Endothelial cell of umbilical vein (primary cell): Measurements from ENCODE around the gene ZDBF2. TPM values are rescaled to one million over a fixed set of nuclear protein-coding genes. Genes with fewer than 3 reads are reported as not detected.

ENCODE experiments used
- BruUV-seq: library from RNA; stranded (reverse); fragments of 400-500 nt; replicated peaks from 2 replicates; lab custom pipeline; 2021; lab: Mats Ljungman, UMichigan
- CTCF ChIA-PET: fragments of 300-600, 350-600 bp; sonication (Branson Sonifier 250); formaldehyde crosslinking; loops from one replicate; lab custom pipeline; 2021; ENCODE audit warnings: antibody characterized with exemption, inconsistent platforms; lab: Charles Lee
- POLR2A ChIA-PET: fragments of 300-600, 350-600 bp; sonication (Branson Sonifier 250); formaldehyde crosslinking; loops from one replicate; lab custom pipeline; 2021; ENCODE audit warnings: antibody characterized with exemption, inconsistent platforms; lab: Charles Lee
- DNase-seq: peaks from one replicate; pipeline ENCODE4 v3.0.0-alpha.2; 2011; ENCODE audit warnings: low read depth, low spot score
- FAIRE-seq: peaks from 2 replicates; lab custom pipeline; 2011; peaks lifted over from hg19 to GRCh38; lab: Jason Lieb, UNC
- H2AFZ ChIP-seq: 2 replicates; pipeline ENCODE4 v1.6.0; 2012; ENCODE audit warnings: low read depth, low read length, control low read depth, inconsistent platforms
- H3K27ac ChIP-seq: 2 replicates; pipeline ENCODE4 v1.5.1; 2011; ENCODE audit warnings: low read depth, mild to moderate bottlenecking, control low read depth, low read length, moderate library complexity; ENCODE audit not compliant: insufficient read depth
- H3K27me3 ChIP-seq, 2 experiments: 2 replicates each; pipeline versions ENCODE4 v1.6.0 to v1.6.1; 2011; ENCODE audit warnings: low read length in 2 of 2, mixed read lengths in 1 of 2; ENCODE audit not compliant: control insufficient read depth in 2 of 2, insufficient read depth in 2 of 2
- H3K36me3 ChIP-seq, 2 experiments: 2 replicates in 1 of 2; 3 replicates in 1 of 2; pipeline ENCODE4 v1.5.1; 2011; ENCODE audit warnings: low read length in 2 of 2, mild to moderate bottlenecking in 1 of 2, moderate library complexity in 1 of 2; ENCODE audit not compliant: control insufficient read depth in 2 of 2, insufficient read depth in 2 of 2; ENCODE audit errors: extremely low read depth in 1 of 2
- H3K4me1 ChIP-seq: 3 replicates; pipeline ENCODE4 v1.5.1; 2011; ENCODE audit warnings: mild to moderate bottlenecking, low read length; ENCODE audit not compliant: control insufficient read depth, insufficient read depth; ENCODE audit errors: extremely low read depth
- H3K4me2 ChIP-seq: 2 replicates; pipeline ENCODE4 v1.6.1; 2011; ENCODE audit warnings: low read length, control low read depth, mixed read lengths; ENCODE audit not compliant: insufficient read depth
- H3K4me3 ChIP-seq, 3 experiments: fragments of 200-600 bp in 1 of 3; sonication (generic), shearing (Covaris generic) in 1 of 3; replicated peaks in 1 of 3; 2 replicates each; pipeline ENCODE4 v1.5.1; 2011 to 2016; ENCODE audit warnings: control low read depth in 3 of 3, low read length in 3 of 3, mild to moderate bottlenecking in 2 of 3, inconsistent platforms in 1 of 3, low read depth in 1 of 3, moderate library complexity in 1 of 3; ENCODE audit not compliant: insufficient read depth in 1 of 3
- H3K79me2 ChIP-seq: 2 replicates; pipeline ENCODE4 v1.6.0; 2012; ENCODE audit warnings: low read length, inconsistent platforms; ENCODE audit not compliant: control insufficient read depth, insufficient read depth
- H3K9ac ChIP-seq: replicated peaks from 2 replicates; pipeline ENCODE3; 2011; ENCODE audit warnings: low read length, control low read depth; ENCODE audit not compliant: insufficient read depth; ENCODE audit errors: extremely low read depth
- H3K9me1 ChIP-seq: replicated peaks from 3 replicates; pipeline ENCODE4 v1.6.0; 2011; ENCODE audit warnings: mild to moderate bottlenecking, low read length; ENCODE audit not compliant: control insufficient read depth, insufficient read depth; ENCODE audit errors: extremely low read depth
- H3K9me3 ChIP-seq: replicated peaks from 2 replicates; pipeline ENCODE4 v1.5.1; 2012; ENCODE audit warnings: low read length, inconsistent platforms; ENCODE audit not compliant: control insufficient read depth, insufficient read depth
- H4K20me1 ChIP-seq: replicated peaks from 2 replicates; pipeline ENCODE3; 2011; ENCODE audit warnings: mild to moderate bottlenecking, low read length; ENCODE audit not compliant: control insufficient read depth, insufficient read depth; ENCODE audit errors: extremely low read depth
- CTCF ChIP-seq, 2 donors: IDR thresholded peaks; 1 replicate in 1 of 2; 2 replicates in 1 of 2; pipeline ENCODE4 v1.5.1; 2011; ENCODE audit warnings: low read length in 2 of 2, mild to moderate bottlenecking in 2 of 2, moderate library complexity in 2 of 2, control low read depth in 1 of 2, inconsistent platforms in 1 of 2, low read depth in 1 of 2; ENCODE audit not compliant: insufficient read depth in 1 of 2; ENCODE audit errors: extremely low read depth in 1 of 2
- EZH2 ChIP-seq: IDR thresholded peaks from 2 replicates; pipeline ENCODE4 v1.6.1; 2012; ENCODE audit warnings: borderline replicate concordance, low read depth, mild to moderate bottlenecking, moderate library complexity, low read length, inconsistent platforms; ENCODE audit not compliant: severe bottlenecking
- FOS ChIP-seq: IDR thresholded peaks from 2 replicates; pipeline ENCODE4 v1.6.1; 2011; ENCODE audit warnings: mild to moderate bottlenecking, low read length, moderate library complexity, borderline replicate concordance; ENCODE audit not compliant: insufficient read depth
- GATA2 ChIP-seq: IDR thresholded peaks from 2 replicates; pipeline ENCODE4 v1.7.0; 2011; ENCODE audit warnings: low read depth, mild to moderate bottlenecking, moderate library complexity, mixed read lengths, low read length; ENCODE audit not compliant: insufficient read length, insufficient read depth
- JUN ChIP-seq: IDR thresholded peaks from 2 replicates; pipeline ENCODE4 v1.6.1; 2011; ENCODE audit warnings: borderline replicate concordance, low read depth; ENCODE audit not compliant: insufficient read length, insufficient read depth
- MAX ChIP-seq: IDR thresholded peaks from 2 replicates; pipeline ENCODE4 v1.6.1; 2011; ENCODE audit not compliant: insufficient read depth, insufficient read length
- MYC ChIP-seq: IDR thresholded peaks from one replicate; pipeline ENCODE4 v1.6.1; 2011; ENCODE audit warnings: mild to moderate bottlenecking, low read depth, low read length
- POLR2A ChIP-seq: IDR thresholded peaks from 2 replicates; pipeline ENCODE4 v1.6.1; 2012; ENCODE audit warnings: low read depth, mild to moderate bottlenecking, control low read depth, low read length
- POLR2AphosphoS5 ChIP-seq: IDR thresholded peaks from 2 replicates; pipeline ENCODE4 v1.6.1; 2012; ENCODE audit warnings: low read depth, mild to moderate bottlenecking, control low read depth, low read length, moderate library complexity; ENCODE audit not compliant: insufficient read depth
- dilution Hi-C: fragments of 300-500 bp; cut with MboI; formaldehyde crosslinking; loops from one replicate; pipeline ENCODE4 v1.15.0; 2019; ENCODE audit warnings: low sequenced_read_pairs; ENCODE audit not compliant: extremely low pct_ligation_motif_present
- intact Hi-C: fragments of 100-400 bp; cut with micrococcal nuclease; formaldehyde crosslinking; loops from one replicate; pipeline ENCODE4 v1.10.0; 2022
- polyA plus RNA-seq, 4 experiments: library from polyadenylated mRNA; depleted of rRNA in 3 of 4; stranded (reverse) in 3 of 4; unstranded in 1 of 4; fragments of >200 nt; gene quantifications; 2 replicates each; pipeline versions ENCODE4 v1.2.1 to v1.2.3, GENCODE V29; 2011 to 2012; ENCODE audit warnings: missing spikeins in 1 of 4
- total RNA-seq: library from RNA; stranded (reverse); gene quantifications from 2 replicates; pipeline ENCODE4 v1.2.3, GENCODE V29; 2021

The ZDBF2 gene
- total and polyA plus RNA-seq, 2 donors (not counting 3 experiments of a cell fraction or from before 2014, with no cell fraction given): 1.3 to 9.6 TPM

GRCh38 chr2:206267567-206267966, 6.9 kb upstream of the ZDBF2 start:
- TF ChIP-seq MAX (no peak), JUN (no peak), CTCF (IDR thresholded peaks at IDR 0.05; ENCODE audit: extremely low read depth in 1 of 2, insufficient read depth in 1 of 2, low read depth in 1 of 2, low read length in 2 of 2) (no peak), GATA2 (no peak), POLR2AphosphoS5 (no peak), MYC (no peak), POLR2A (no peak), EZH2 (no peak), FOS (no peak)
- no peaks in the 10 kb centered on the region for H3K4me1 ChIP-seq
- FAIRE-seq (no peak), DNase-seq (no peak)
- H3K79me2 ChIP-seq: no peaks in the 10 kb centered on the region
- H3K36me3 ChIP-seq: no peaks in the 10 kb centered on the region
- CTCF ChIA-PET: no interaction called here
- no peaks in the 10 kb centered on the region for H3K9me3 ChIP-seq
- dilution Hi-C loops (no loop called here), intact Hi-C loops (no loop called here)
- BruUV-seq: no TSS peak
- H2AFZ ChIP-seq: no peak overlapping the region
- peaks cover 47 to 84% of the 10 kb centered on the region in 2 experiments for H3K27me3 ChIP-seq
- no peaks in the 10 kb centered on the region for H3K9me1 ChIP-seq
- no peak overlapping the region for H3K4me3 ChIP-seq
- no peak overlapping the region for H3K27ac ChIP-seq
- no peaks in the 10 kb centered on the region for H4K20me1 ChIP-seq
- POLR2A ChIA-PET: no interaction called here
- no peak overlapping the region for H3K4me2 ChIP-seq
- no peak overlapping the region for H3K9ac ChIP-seq
